Activated CD4-positive, alpha-beta T cell treated with anti-CD3 and anti-CD28 coated beads, Interleukin-2, amount 10 ng/mL, durations not matched to agents 7 days and 5 days (primary cell): ENCODE results near the gene NEURL1B. TPM values are rescaled to one million over a fixed set of nuclear protein-coding genes. Genes with fewer than 3 reads are reported as not detected.

Experiments
- CTCF ChIA-PET: fragments of 350-600 bp; sonication (Branson Sonifier 250); formaldehyde crosslinking; loops from one replicate; lab custom pipeline; 2021; ENCODE audit warnings: antibody characterized with exemption; lab: Charles Lee
- POLR2A ChIA-PET: fragments of 350-600 bp; sonication (Branson Sonifier 250); formaldehyde crosslinking; loops from one replicate; lab custom pipeline; 2021; ENCODE audit warnings: antibody characterized with exemption; lab: Charles Lee
- DNase-seq: peaks from one replicate; pipeline ENCODE4 v3.0.0-alpha.2; 2020
- H3K27ac Mint-ChIP-seq: one replicate; pipeline ENCODE4 v1.8.0; 2021; ENCODE audit warnings: mild to moderate bottlenecking, moderate library complexity, mixed read lengths
- H3K27me3 Mint-ChIP-seq: one replicate; pipeline ENCODE4 v1.8.0; 2021; ENCODE audit warnings: mixed read lengths
- H3K36me3 Mint-ChIP-seq: one replicate; pipeline ENCODE4 v1.8.0; 2021; ENCODE audit warnings: low read depth, mixed read lengths
- H3K4me1 Mint-ChIP-seq: one replicate; pipeline ENCODE4 v1.8.0; 2021; ENCODE audit warnings: mixed read lengths
- H3K4me3 Mint-ChIP-seq: one replicate; pipeline ENCODE4 v1.8.0; 2021; ENCODE audit warnings: mild to moderate bottlenecking, moderate library complexity, mixed read lengths
- H3K9me3 Mint-ChIP-seq: one replicate; pipeline ENCODE4 v1.8.0; 2021; ENCODE audit warnings: mixed read lengths
- total RNA-seq, 2 experiments: library from RNA; stranded (reverse); gene quantifications; one replicate each; pipeline ENCODE4 v1.2.3, GENCODE V29; 2021

The NEURL1B gene
- total RNA-seq, 2 experiments from 2014 or later: 7.8 to 8.7 TPM

- no peak overlapping the region for H3K4me3 Mint-ChIP-seq
- no peaks in the 10 kb centered on the region for H3K36me3 Mint-ChIP-seq
- ChIA-PET POLR2A (no interaction called here), CTCF (interaction anchor here (1.0 kb wide), 1 partner anchor 10 kb away, joined by 3 read pairs; no protein-coding TSS in a partner anchor)
- no peak overlapping the region for H3K27ac Mint-ChIP-seq
- H3K4me1 Mint-ChIP-seq: no peaks in the 10 kb centered on the region
- H3K27me3 Mint-ChIP-seq: no peaks in the 10 kb centered on the region
- DNase-seq: no peak
- peaks cover 4% of the 10 kb centered on the region for H3K9me3 Mint-ChIP-seq
These were observed 24.3 kb upstream of the NEURL1B start for GRCh38 chr5:172616730-172617129.

DNA sequence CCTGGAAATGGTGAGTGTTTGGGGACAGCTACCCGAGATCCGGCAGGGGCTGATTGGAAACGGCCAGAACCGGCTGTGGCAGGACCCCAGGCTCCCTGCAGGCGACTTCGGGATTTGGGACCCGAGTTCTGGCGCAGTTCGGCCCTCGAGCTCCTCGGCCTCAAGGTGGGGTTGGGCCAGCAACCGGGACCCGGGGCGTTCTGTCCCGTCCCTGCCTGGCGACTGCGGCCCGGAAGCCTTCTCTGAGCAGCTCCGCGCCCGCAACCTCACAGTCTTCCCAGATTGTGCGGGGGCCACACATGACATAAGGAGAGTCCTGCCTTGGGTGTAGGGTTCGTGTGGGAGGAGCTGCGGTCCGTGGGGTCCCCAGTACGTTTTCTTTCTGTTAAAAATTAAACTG is 23.2 kb upstream of the NEURL1B start:
- no peak overlapping the region for H3K27ac Mint-ChIP-seq

GRCh38 chr5:172618574-172619365 is 22.3 kb upstream of the NEURL1B start:
- H3K27ac Mint-ChIP-seq: no peak overlapping the region
- H3K4me3 Mint-ChIP-seq: no peak overlapping the region
- POLR2A ChIA-PET: no interaction called here
- no peak for DNase-seq
- no peaks in the 10 kb centered on the region for H3K36me3 Mint-ChIP-seq
- H3K4me1 Mint-ChIP-seq: no peaks in the 10 kb centered on the region
- peaks cover 4% of the 10 kb centered on the region for H3K9me3 Mint-ChIP-seq
- H3K27me3 Mint-ChIP-seq: no peaks in the 10 kb centered on the region
- CTCF ChIA-PET: interaction anchor here (0.6 kb wide), 1 partner anchor 36 kb away, joined by 3 read pairs; no protein-coding TSS in a partner anchor

More for the DNA sequence above, 23.2 kb upstream of the NEURL1B start:
- ChIA-PET POLR2A (no interaction called here), CTCF (no interaction called here)
- no peaks in the 10 kb centered on the region for H3K36me3 Mint-ChIP-seq
- peaks cover 4% of the 10 kb centered on the region for H3K9me3 Mint-ChIP-seq
- H3K4me3 Mint-ChIP-seq: no peak overlapping the region
- H3K27me3 Mint-ChIP-seq: no peaks in the 10 kb centered on the region
- no peaks in the 10 kb centered on the region for H3K4me1 Mint-ChIP-seq
- DNase-seq: no peak

GRCh38 chr5:172620506-172620905 is 20.6 kb upstream of the NEURL1B start:
- ChIA-PET POLR2A (no interaction called here), CTCF (interaction anchor here (0.6 to 0.9 kb wide), 2 partner anchors 51 to 102 kb away, joined by 3 to 6 read pairs; no protein-coding TSS in a partner anchor)
- H3K27ac Mint-ChIP-seq: no peak overlapping the region
- no peaks in the 10 kb centered on the region for H3K36me3 Mint-ChIP-seq
- H3K4me1 Mint-ChIP-seq: no peaks in the 10 kb centered on the region
- H3K4me3 Mint-ChIP-seq: no peak overlapping the region
- H3K9me3 Mint-ChIP-seq: no peaks in the 10 kb centered on the region
- no peaks in the 10 kb centered on the region for H3K27me3 Mint-ChIP-seq
- no peak for DNase-seq

GRCh38 chr5:172622091-172623046 is 18.7 kb upstream of the NEURL1B start:
- Mint-ChIP-seq H3K27me3 (no peaks in the 10 kb centered on the region), H3K4me3 (no peak overlapping the region), H3K27ac (no peak overlapping the region), H3K36me3 (no peaks in the 10 kb centered on the region), H3K4me1 (no peaks in the 10 kb centered on the region), H3K9me3 (no peaks in the 10 kb centered on the region)
- ChIA-PET CTCF (interaction anchor here (0.6 kb wide), 1 partner anchor 62 kb away, joined by 3 read pairs; no protein-coding TSS in a partner anchor), POLR2A (no interaction called here)
- DNase-seq: no peak

DNA sequence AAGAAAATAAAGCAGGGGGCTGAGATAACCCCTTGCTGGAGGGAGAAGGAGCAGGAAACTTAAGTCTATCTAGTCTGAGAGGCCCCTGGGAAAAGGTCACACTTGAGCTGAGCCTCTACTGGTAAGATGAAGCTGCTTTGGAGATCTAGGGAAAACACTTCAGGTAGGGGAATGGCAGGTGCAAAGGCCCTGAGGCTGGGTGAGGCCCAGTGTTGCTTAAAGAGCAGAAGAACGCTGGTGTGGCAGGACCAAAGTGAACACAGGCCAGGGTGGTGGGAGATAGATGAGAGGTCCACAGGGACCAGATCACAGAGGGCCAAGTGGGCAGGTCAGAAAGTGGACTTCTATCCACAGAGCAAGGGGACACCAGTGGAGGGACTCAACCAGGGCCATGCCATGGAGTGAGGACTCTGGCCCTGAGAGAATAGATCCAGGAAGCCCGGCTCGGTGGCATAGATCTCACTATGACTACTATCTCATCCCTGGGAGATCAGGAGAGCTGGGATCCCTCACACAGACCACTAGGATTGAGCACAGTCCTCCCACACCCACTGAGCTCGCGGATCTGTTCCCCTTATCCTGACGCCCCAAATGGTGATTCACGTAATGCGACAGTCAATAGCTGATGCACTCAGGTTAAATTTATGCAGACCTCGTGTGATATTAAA is 17.6 kb upstream of the NEURL1B start:
- Mint-ChIP-seq H3K4me1 (no peaks in the 10 kb centered on the region), H3K9me3 (no peaks in the 10 kb centered on the region), H3K36me3 (no peaks in the 10 kb centered on the region), H3K27ac (no peak overlapping the region), H3K27me3 (peaks cover under 1% of the 10 kb centered on the region), H3K4me3 (no peak overlapping the region)
- CTCF ChIA-PET: no interaction called here
- POLR2A ChIA-PET: no interaction called here
- no peak for DNase-seq

- H3K9me3 Mint-ChIP-seq: no peaks in the 10 kb centered on the region
- CTCF ChIA-PET: interaction anchor here (0.8 kb wide), 1 partner anchor 13 kb away, joined by 3 read pairs; no protein-coding TSS in a partner anchor
- H3K27me3 Mint-ChIP-seq: peaks cover 2% of the 10 kb centered on the region
These were observed 16.7 kb upstream of the NEURL1B start for GRCh38 chr5:172624083-172624995.

DNA sequence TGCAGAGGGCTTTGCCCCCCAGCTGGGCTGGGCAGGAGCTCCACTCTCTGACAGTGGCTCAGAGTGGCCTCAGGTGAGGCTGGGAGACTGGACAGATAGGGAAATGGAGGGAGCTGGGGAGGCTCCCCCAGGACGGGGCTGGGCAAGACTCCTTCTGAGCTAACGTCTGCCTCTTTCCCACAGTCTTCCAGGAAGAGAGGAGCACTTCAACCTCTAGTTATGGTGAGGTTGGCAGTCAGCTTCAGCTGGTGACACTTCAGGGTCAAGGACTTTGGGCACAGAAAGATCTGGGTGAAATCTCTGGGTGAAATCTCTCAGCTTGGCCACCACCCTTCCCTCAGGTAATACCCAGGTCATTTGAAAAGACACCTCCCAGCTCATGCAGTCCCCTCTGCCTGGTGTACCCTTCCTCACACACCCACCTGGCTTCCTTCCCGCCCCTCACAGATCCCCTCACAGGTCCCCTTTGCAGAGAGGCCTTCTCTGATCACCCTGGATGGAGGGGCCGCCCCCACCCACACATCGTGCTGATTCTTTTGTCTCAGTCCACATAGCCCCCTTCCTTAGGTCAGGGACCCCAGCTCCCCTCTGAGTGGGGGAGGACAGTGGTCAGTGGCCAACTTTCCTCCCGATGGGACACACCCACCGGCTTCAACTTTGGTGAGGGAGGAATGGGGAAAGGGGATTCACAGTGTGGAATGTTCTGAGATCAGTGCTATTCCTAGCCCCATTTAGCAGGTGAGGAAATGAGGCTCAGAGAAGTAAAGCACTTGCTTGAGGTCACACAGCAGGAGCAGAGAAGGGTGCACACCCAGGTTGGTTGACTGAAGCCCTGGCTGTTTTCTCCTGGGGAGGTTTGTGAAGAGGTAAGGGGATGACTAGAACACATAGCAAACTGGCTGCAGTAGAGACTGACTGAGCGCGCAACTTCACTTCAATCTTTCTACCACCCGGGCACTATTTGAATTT is 15.8 kb upstream of the NEURL1B start:
- Mint-ChIP-seq H3K27ac (no peak overlapping the region), H3K27me3 (peaks cover 2% of the 10 kb centered on the region), H3K9me3 (no peaks in the 10 kb centered on the region), H3K4me1 (no peaks in the 10 kb centered on the region), H3K4me3 (no peak overlapping the region), H3K36me3 (no peaks in the 10 kb centered on the region)
- POLR2A ChIA-PET: no interaction called here
- CTCF ChIA-PET: interaction anchor here (0.6 to 0.8 kb wide), 2 partner anchors 12 to 15 kb away, joined by 3 read pairs; no protein-coding TSS in a partner anchor
- DNase-seq: no peak

More at GRCh38 chr5:172624083-172624995, 16.7 kb upstream of the NEURL1B start:
- DNase-seq: no peak
- Mint-ChIP-seq H3K36me3 (no peaks in the 10 kb centered on the region), H3K4me1 (no peaks in the 10 kb centered on the region), H3K4me3 (no peak overlapping the region), H3K27ac (no peak overlapping the region)
- POLR2A ChIA-PET: no interaction called here

DNA sequence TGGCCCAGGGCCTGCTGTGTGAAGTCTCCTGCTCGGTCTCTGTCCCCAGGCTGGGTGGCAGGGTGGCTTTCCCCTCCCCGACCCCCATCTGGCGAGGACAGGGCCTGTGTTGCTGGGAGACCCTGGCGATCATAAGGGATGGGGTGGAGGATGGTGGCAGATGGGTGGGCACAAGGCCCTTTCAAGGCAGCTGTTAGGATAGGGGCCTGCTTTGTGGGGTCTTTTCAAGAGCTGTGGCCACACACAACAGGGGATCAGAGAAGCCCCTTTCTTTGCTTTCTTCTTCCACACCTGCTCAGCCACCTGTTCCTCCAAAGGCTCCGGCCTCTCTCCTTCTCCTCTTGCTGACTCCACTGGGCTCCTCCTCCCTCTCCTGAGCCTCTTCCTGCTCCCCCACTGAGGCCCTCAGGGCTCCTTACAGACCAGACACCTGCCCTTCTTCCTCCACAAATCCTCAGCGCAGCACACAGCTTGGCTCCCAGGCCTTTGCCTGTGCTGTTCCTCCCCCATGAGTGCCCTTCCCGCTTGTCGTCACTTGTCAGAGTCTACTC is 15.0 kb upstream of the NEURL1B start:
- CTCF ChIA-PET: no interaction called here
- no peaks in the 10 kb centered on the region for H3K4me1 Mint-ChIP-seq
- H3K4me3 Mint-ChIP-seq: no peak overlapping the region
- H3K9me3 Mint-ChIP-seq: no peaks in the 10 kb centered on the region
- no peak overlapping the region for H3K27ac Mint-ChIP-seq
- DNase-seq: no peak
- H3K36me3 Mint-ChIP-seq: no peaks in the 10 kb centered on the region
- POLR2A ChIA-PET: no interaction called here
- peaks cover 2% of the 10 kb centered on the region for H3K27me3 Mint-ChIP-seq

GRCh38 chr5:172630082-172630481 is 11.0 kb upstream of the NEURL1B start:
- no peaks in the 10 kb centered on the region for H3K36me3 Mint-ChIP-seq
- peaks cover 2% of the 10 kb centered on the region for H3K27me3 Mint-ChIP-seq
- CTCF ChIA-PET: interaction anchor here (0.6 kb wide), 1 partner anchor 146 kb away, joined by 3 read pairs; no protein-coding TSS in a partner anchor

More at GRCh38 chr5:172630082-172630481, 11.0 kb upstream of the NEURL1B start:
- Mint-ChIP-seq H3K4me1 (no peaks in the 10 kb centered on the region), H3K4me3 (no peak overlapping the region), H3K27ac (no peak overlapping the region), H3K9me3 (no peaks in the 10 kb centered on the region)
- DNase-seq: no peak
- POLR2A ChIA-PET: no interaction called here
